ENCODE data around the gene DNAJB2. TPM values are rescaled to one million over a fixed set of nuclear protein-coding genes. Genes with fewer than 3 reads are reported as not detected.

Gene DNAJB2
- total and polyA plus RNA-seq, 2 of the 8 experiments (the other 6 are each of a cell fraction or from before 2014, with no cell fraction given) = 21.0 to 26.3 TPM

- peaks cover 0 to 2% of the 10 kb centered on the region in 2 experiments for H4K20me1 ChIP-seq (replicated peaks in 1 of 2; ENCODE audit: control insufficient read depth in 1 of 2, insufficient read depth in 2 of 2, low read length in 2 of 2)
- no peak overlapping the region for H2AFZ ChIP-seq (ENCODE audit: low read length)
- no peak overlapping the region for H2BK120ac ChIP-seq (replicated peaks; ENCODE audit: low read depth, low read length)
- H3K4me3 ChIP-seq (ENCODE audit: extremely low read depth in 1 of 4, insufficient read depth in 2 of 4, low read depth in 3 of 4, low read length in 4 of 4) = no peak overlapping the region
- no peaks in the 10 kb centered on the region; the same call in 1 of the 2 replicates for H3K79me1 ChIP-seq (ENCODE audit: low read depth, low read length)
- H2AK5ac ChIP-seq (ENCODE audit: low read depth, low read length) = no peak overlapping the region
- H3K23me2 ChIP-seq (ENCODE audit: low read depth, low read length) = peaks cover 3% of the 10 kb centered on the region; the same call in 1 of the 2 replicates
- DNase-seq (ENCODE audit: low read depth in 1 of 2, low spot score in 2 of 2) (no peak), FAIRE-seq (no peak)
- no peak overlapping the region for H3K18ac ChIP-seq (ENCODE audit: extremely low read depth, low read length)
- H3K9ac ChIP-seq (replicated peaks in 1 of 4; ENCODE audit: extremely low read depth in 1 of 4, low read depth in 3 of 4, low read length in 3 of 4) = no peak overlapping the region; a peak in 1 of 7 replicates
- no peak overlapping the region for H3K56ac ChIP-seq (replicated peaks; ENCODE audit: insufficient read length, low read depth, low read length)
- H3K14ac ChIP-seq (ENCODE audit: insufficient read length) = no peak overlapping the region
- H3K4ac ChIP-seq (replicated peaks; ENCODE audit: insufficient read length, low read depth, low read length) = no peak overlapping the region
- H4K8ac ChIP-seq (ENCODE audit: extremely low read depth, insufficient read depth, low read length) = no peak overlapping the region
- ChIA-PET POLR2A (ENCODE audit: partially characterized antibody) (interaction anchor here (1.0 to 2.6 kb wide), 4 partner anchors 8 to 66 kb away, joined by 3 to 6 read pairs (median 3); partner anchors contain the start of genes ABCB6, GLB1L, PTPRN and STK16), CTCF (ENCODE audit: partially characterized antibody) (interaction anchor here (0.5 to 12.1 kb wide), 11 partner anchors 7 to 256 kb away, joined by 3 to 220 read pairs (median 4); partner anchors contain the start of genes CNPPD1, GLB1L and STK16)
- no peak overlapping the region for H4K91ac ChIP-seq (replicated peaks; ENCODE audit: insufficient read length, low read length)
- H2BK5ac ChIP-seq (ENCODE audit: low read depth, low read length) = no peak overlapping the region
- H3K9me3 ChIP-seq (ENCODE audit: insufficient read depth in 2 of 2, low read depth in 1 of 2, low read length in 1 of 2) = no peaks in the 10 kb centered on the region
- H2BK15ac ChIP-seq (ENCODE audit: low read length) = no peak overlapping the region
- H3K23ac ChIP-seq (ENCODE audit: insufficient read length) = no peak overlapping the region
- TF ChIP-seq RFX5 (IDR thresholded peaks at IDR 0.05; ENCODE audit: borderline replicate concordance, low read depth, low read length) = no peak
- no peak for TF ChIP-seq SP4 (IDR thresholded peaks at IDR 0.05; ENCODE audit: low read length)
- TF ChIP-seq TAF7 (optimal IDR thresholded peaks at IDR 0.05; ENCODE audit: borderline replicate concordance, low read depth, low read length) = no peak
- TF ChIP-seq ATF2 (IDR thresholded peaks at IDR 0.05; ENCODE audit: low read length) = no peak
- TF ChIP-seq TEAD4 (IDR thresholded peaks at IDR 0.05; ENCODE audit: low read depth, low read length) = no peak
- no peak overlapping the region for H3K4me2 ChIP-seq (ENCODE audit: insufficient read depth in 1 of 2, low read depth in 2 of 2, low read length in 2 of 2)
- peaks cover 0 to 15% (median 9%) of the 10 kb centered on the region in 4 experiments; a peak in 6 of 7 replicates for H3K4me1 ChIP-seq (replicated peaks in 1 of 4; ENCODE audit: control insufficient read depth in 3 of 4, insufficient read depth in 4 of 4, low read length in 3 of 4)
- no peak overlapping the region for H3K27ac ChIP-seq (ENCODE audit: low read depth, low read length)
- 90% methylated on average over 16 of the region's 16 CpGs; no CpG with 5 or more reads in 1 of the 2 experiments for WGBS, 2 experiments (ENCODE audit: extremely low coverage in 1 of 2, insufficient coverage in 1 of 2, insufficient read length in 1 of 2, insufficient replicate concordance in 2 of 2, low coverage in 1 of 2, low lambda C conversion rate in 2 of 2, missing lambda C conversion rate in 1 of 2)
- H3K27me3 ChIP-seq (replicated peaks in 1 of 4; ENCODE audit: control insufficient read depth in 3 of 4, extremely low read depth in 1 of 4, insufficient read depth in 3 of 4, low read length in 3 of 4) = no peaks in the 10 kb centered on the region
- H2BK20ac ChIP-seq (ENCODE audit: low read length) = no peak overlapping the region
- H2BK12ac ChIP-seq (ENCODE audit: low read depth, low read length) = no peak overlapping the region
- no peaks in the 10 kb centered on the region for H3K79me2 ChIP-seq (ENCODE audit: control insufficient read depth in 1 of 2, insufficient read depth in 2 of 2, low read length in 2 of 2)
- no peak overlapping the region for H4K5ac ChIP-seq (ENCODE audit: insufficient read length, low read depth, low read length)
- H3K36me3 ChIP-seq (ENCODE audit: control insufficient read depth in 2 of 4, insufficient read depth in 4 of 4, low read length in 3 of 4) = peaks cover 0 to 4% (median under 1%) of the 10 kb centered on the region in 4 experiments; a peak in 3 of 8 replicates
These were observed 5.6 kb downstream of the DNAJB2 start for GRCh38 chr2:219284501-219285372.

Data from H1 (cell line).